Epithelial cell of proximal tubule (primary cell): Measurements from ENCODE around the gene ZNF385A. TPM values are rescaled to one million over a fixed set of nuclear protein-coding genes. Genes with fewer than 3 reads are reported as not detected.

Source experiments
- DNase-seq: peaks from one replicate; pipeline ENCODE4 v3.0.0-alpha.2; 2011; ENCODE audit warnings: low read depth
- H3K4me3 ChIP-seq: 2 replicates; pipeline ENCODE4 v1.5.1; 2011; ENCODE audit warnings: low read depth, mild to moderate bottlenecking, low read length
- CTCF ChIP-seq: conservative IDR thresholded peaks from 2 replicates; pipeline ENCODE4 v1.5.1; 2012; ENCODE audit warnings: low read depth, mild to moderate bottlenecking, low read length
- total RNA-seq: library from RNA; depleted of rRNA; stranded (reverse); fragments of >200 nt; gene quantifications from 2 replicates; pipeline ENCODE4 v1.2.3, GENCODE V29; 2015

Gene ZNF385A
- total RNA-seq, 1 donor from 2014 or later: 3.9 TPM

DNA sequence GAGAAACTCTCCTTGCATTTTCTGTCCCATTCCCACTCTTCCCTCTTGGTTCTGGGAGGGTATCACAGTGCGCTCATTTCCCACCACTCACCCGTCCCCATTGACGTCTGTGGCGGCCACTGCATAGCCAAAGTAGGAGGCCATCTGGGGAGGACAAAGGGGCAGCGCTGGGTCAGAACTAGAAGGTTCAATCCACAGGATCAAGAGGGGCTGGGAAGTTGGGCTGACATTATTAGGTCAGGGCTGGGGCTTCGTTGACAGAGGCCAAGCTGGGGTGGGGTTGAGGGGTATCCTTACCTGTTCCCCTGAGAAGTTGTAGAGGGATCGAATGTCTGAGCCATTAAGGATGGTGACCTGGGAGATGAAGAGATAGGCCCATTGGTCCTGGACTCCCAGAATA is 21.0 kb upstream of the ZNF385A start:
- DNase-seq: no peak
- TF ChIP-seq CTCF: no peak
- no peak overlapping the region for H3K4me3 ChIP-seq

DNA sequence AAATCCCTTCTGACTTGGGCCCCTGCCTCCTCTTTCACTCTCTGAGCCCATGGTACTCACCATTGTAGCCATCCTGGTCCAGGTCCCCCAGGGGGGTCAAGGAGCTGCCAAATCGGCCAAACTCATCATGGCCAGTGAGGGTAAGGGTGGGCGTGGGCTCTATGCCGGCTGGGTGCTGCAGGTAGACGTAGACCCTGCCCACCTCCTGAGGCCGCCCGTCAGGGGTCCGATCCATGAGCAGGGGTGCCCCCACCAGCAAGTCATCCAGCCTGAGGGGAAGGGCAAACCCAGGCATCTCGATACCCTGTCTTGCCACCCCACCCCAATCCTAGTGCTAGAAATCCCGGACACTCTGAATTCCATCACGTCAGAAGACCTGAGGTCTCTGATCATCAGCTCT is 20.6 kb upstream of the ZNF385A start:
- TF ChIP-seq CTCF: no peak
- no peak for DNase-seq
- no peak overlapping the region for H3K4me3 ChIP-seq

GRCh38 chr12:54404061-54405004 is 19.8 kb upstream of the ZNF385A start:
- no peak overlapping the region for H3K4me3 ChIP-seq
- no peak for DNase-seq
- TF ChIP-seq CTCF: peak; percentile 98

GRCh38 chr12:54401119-54401518 is 16.6 kb upstream of the ZNF385A start:
- H3K4me3 ChIP-seq: no peak overlapping the region
- TF ChIP-seq CTCF: no peak
- DNase-seq: no peak

DNA sequence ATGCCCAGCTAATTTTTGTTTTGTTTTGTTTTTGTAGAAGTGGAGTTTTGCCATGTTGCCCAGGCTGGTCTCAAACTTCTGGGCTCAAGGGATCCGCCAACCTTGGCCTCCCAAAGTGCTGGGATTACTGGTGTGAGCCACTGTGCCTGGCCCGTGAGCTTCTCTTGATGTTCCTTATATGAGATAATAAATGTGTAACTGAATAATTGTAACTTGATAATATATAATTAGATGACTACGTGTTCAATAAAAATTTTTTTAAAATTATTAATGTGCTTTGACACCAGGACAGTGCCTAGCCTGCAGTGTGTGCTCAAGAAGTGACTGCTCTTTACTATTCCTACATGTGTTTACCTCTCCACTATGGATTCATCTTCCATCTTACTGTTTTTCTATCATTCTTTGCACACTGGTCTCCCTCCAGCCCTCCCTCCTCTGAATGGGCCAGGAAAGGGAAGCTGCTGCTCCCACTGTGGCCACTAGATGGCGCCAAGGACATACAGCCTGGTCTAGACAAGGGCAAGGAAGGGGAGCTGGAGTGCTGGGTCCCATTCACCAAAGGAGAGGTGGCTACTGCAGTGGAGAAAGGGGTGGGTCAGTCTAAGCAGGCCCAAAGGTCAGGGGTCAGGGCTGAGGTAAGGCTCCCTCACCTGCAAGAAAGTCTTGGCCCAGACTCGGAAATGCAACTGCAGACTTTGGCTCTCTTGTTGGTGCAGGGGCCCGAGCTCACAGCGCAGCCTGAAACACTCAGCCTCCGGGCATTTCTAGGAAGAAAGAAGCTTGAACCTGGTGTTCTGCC is 14.7 kb upstream of the ZNF385A start:
- DNase-seq: no peak
- TF ChIP-seq CTCF: peak; percentile 100
- no peak overlapping the region for H3K4me3 ChIP-seq

DNA sequence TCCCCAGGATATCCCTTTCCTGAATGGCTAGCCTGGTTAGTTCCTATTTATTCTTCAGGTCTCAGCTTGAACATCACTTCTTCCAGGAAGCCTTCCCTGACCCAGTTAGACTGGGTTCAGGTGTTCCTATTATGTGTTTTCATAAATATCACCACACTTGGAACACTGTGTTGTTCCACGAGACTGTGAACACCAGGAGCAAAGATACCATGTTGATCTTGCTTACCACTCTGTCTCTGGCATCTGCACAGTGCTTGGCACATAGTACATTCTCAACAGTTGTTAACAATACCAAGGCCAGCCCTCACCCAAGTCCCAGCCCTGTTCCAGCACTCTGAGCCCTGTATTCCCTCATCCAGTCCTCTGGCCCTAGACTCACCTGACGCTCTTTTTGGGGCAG is 13.7 kb upstream of the ZNF385A start:
- H3K4me3 ChIP-seq: no peak overlapping the region

More for the DNA sequence above, 13.7 kb upstream of the ZNF385A start:
- DNase-seq: no peak
- no peak for TF ChIP-seq CTCF
